ENCODE results near the gene ELSPBP1. TPM values are rescaled to one million over a fixed set of nuclear protein-coding genes. Genes with fewer than 3 reads are reported as not detected.

ELSPBP1 gene
- total RNA-seq (2022; extraction: Qiagen RNA extraction; ENCODE audit: low read depth): not detected in 5 replicates

DNA sequence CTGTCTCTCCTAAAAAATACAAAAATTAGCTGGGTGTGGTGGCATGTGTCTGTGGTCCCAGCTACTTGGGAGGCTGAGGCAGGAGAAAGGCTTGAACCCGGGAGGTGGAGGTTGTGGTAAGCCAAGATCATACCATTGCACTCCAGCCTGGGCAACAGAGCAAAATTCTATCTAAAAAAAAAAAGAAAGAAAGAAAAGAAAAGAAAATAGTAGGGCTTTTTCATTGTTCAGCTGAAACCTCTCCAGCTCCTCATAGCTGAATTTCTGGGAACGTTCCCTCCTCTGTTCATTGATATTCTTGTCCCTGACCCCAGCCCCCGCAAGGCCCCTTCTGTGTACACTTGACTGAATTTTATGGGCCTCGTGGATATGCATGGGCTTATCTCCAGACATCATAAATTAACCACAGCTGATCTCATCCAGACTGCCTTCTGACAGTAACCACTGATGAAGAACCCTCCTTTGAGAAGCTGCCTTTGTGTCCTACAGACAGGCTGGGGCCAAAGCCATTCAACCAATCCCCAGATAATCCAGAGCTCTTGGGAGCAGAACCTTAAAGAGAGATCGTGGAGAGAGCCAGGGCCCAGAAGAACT lies at the start of gene ELSPBP1:
Gene ELSPBP1 (plus strand): TSS at position 424 of the 594 bp plus-strand sequence. CDS start 14,036 bp downstream, outside the sequence.

GRCh38 chr19:47992070-47992469 lies 2.4 kb upstream of the ELSPBP1 start, which contains the start of gene BSPH1:
BSPH1 (minus strand) TSS chr19:47992170; CDS start chr19:47992081, 89 bp downstream.

GRCh38 chr19:48043675-48044258 lies 49.3 kb downstream of the ELSPBP1 start, which contains the start of gene CABP5:
CABP5 (minus strand) TSS chr19:48044079; CDS start chr19:48043922, 157 bp downstream.

Other genes starting within 250 kb of the ELSPBP1 start
- gene NOP53, start 249.1 kb upstream of the ELSPBP1 start, total RNA-seq (2022; extraction: Qiagen RNA extraction; ENCODE audit: low read depth): 227 to 278 TPM (median 248 TPM) in 5 replicates
- gene SELENOW, start 215.9 kb upstream of the ELSPBP1 start, total RNA-seq (2022; extraction: Qiagen RNA extraction; ENCODE audit: low read depth): 108 to 168 TPM (median 159 TPM) in 5 replicates
- not detected in 5 replicates for gene TPRX1, start 190.1 kb upstream of the ELSPBP1 start, total RNA-seq (2022; extraction: Qiagen RNA extraction; ENCODE audit: low read depth)
- gene CRX, start 172.7 kb upstream of the ELSPBP1 start, total RNA-seq (2022; extraction: Qiagen RNA extraction; ENCODE audit: low read depth): not detected in 5 replicates
- gene TPRX2, start 135.4 kb upstream of the ELSPBP1 start, total RNA-seq (2022; extraction: Qiagen RNA extraction; ENCODE audit: low read depth): not detected in 5 replicates
- not detected in 5 replicates for gene SULT2A1, start 108.3 kb upstream of the ELSPBP1 start, total RNA-seq (2022; extraction: Qiagen RNA extraction; ENCODE audit: low read depth)
- not detected in 5 replicates for gene BSPH1, start 2.5 kb upstream of the ELSPBP1 start, total RNA-seq (2022; extraction: Qiagen RNA extraction; ENCODE audit: low read depth)
- not detected in 5 replicates for gene CABP5, start 49.4 kb downstream of the ELSPBP1 start, total RNA-seq (2022; extraction: Qiagen RNA extraction; ENCODE audit: low read depth)
- 7.9 to 17.2 TPM (median 10.4 TPM) in 5 replicates for gene PLA2G4C, start 116.2 kb downstream of the ELSPBP1 start, total RNA-seq (2022; extraction: Qiagen RNA extraction; ENCODE audit: low read depth)
- 56.5 to 65.6 TPM (median 62.2 TPM) in 5 replicates for gene LIG1, start 175.7 kb downstream of the ELSPBP1 start, total RNA-seq (2022; extraction: Qiagen RNA extraction; ENCODE audit: low read depth)
- gene ZSWIM9, start 176.0 kb downstream of the ELSPBP1 start, total RNA-seq (2022; extraction: Qiagen RNA extraction; ENCODE audit: low read depth): 4.8 to 6.7 TPM (median 6.3 TPM) in 5 replicates